ENCODE results near the gene FAU. TPM values are rescaled to one million over a fixed set of nuclear protein-coding genes. Genes with fewer than 3 reads are reported as not detected.

FAU gene
- total and polyA plus RNA-seq, 9 of the 15 experiments (the other 6 are each of a cell fraction or from before 2014, with no cell fraction given) = 433 to 1,827 (median 942) TPM

DNA sequence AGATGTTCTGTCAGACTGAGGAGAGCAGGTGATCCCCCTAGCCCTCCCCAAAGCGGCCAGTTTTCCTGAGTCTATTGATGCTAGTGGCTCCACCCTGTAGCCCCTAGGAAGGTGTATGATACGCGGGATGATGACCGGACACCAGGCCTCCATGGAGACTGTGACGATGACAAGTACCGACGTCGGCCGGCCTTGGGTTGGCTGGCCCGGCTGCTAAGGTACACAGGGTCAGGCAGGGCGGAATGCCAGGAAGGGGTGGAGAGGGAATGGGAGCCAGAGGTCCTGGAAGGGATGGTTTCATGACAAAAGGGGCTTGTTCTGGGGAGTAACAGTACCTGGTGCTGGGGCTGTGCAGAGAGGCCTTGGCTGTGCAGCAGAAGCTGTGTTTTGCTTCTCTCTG lies 34.7 kb downstream of the FAU start (continued):
- TF ChIP-seq ZNF384 (IDR thresholded peaks at IDR 0.05; ENCODE audit: low read depth, low read length) (no peak), CBX8 (IDR thresholded peaks at IDR 0.05; ENCODE audit: borderline replicate concordance, extremely low read depth, low read depth, low read length, poor library complexity, severe bottlenecking) (no peak), ELF4 (CRISPR knock-in tag; IDR thresholded peaks at IDR 0.05) (no peak), COPS2 (conservative IDR thresholded peaks at IDR 0.05) (no peak), ZFP30 (CRISPR knock-in tag; IDR thresholded peaks at IDR 0.05; ENCODE audit: borderline replicate concordance) (no peak), KDM5B (IDR thresholded peaks at IDR 0.05; ENCODE audit: insufficient replicate concordance, low read depth, low read length) (no peak), NFE2L1 (tag; IDR thresholded peaks at IDR 0.05; ENCODE audit: borderline replicate concordance, low read depth) (no peak)
- TF ChIP-seq, protein P1, sequence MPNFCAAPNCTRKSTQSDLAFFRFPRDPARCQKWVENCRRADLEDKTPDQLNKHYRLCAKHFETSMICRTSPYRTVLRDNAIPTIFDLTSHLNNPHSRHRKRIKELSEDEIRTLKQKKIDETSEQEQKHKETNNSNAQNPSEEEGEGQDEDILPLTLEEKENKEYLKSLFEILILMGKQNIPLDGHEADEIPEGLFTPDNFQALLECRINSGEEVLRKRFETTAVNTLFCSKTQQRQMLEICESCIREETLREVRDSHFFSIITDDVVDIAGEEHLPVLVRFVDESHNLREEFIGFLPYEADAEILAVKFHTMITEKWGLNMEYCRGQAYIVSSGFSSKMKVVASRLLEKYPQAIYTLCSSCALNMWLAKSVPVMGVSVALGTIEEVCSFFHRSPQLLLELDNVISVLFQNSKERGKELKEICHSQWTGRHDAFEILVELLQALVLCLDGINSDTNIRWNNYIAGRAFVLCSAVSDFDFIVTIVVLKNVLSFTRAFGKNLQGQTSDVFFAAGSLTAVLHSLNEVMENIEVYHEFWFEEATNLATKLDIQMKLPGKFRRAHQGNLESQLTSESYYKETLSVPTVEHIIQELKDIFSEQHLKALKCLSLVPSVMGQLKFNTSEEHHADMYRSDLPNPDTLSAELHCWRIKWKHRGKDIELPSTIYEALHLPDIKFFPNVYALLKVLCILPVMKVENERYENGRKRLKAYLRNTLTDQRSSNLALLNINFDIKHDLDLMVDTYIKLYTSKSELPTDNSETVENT (CRISPR knock-in tag; IDR thresholded peaks at IDR 0.05) = no peak
- TF ChIP-seq, protein P2, sequence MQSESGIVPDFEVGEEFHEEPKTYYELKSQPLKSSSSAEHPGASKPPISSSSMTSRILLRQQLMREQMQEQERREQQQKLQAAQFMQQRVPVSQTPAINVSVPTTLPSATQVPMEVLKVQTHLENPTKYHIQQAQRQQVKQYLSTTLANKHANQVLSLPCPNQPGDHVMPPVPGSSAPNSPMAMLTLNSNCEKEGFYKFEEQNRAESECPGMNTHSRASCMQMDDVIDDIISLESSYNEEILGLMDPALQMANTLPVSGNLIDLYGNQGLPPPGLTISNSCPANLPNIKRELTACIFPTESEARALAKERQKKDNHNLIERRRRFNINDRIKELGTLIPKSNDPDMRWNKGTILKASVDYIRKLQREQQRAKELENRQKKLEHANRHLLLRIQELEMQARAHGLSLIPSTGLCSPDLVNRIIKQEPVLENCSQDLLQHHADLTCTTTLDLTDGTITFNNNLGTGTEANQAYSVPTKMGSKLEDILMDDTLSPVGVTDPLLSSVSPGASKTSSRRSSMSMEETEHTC (IDR thresholded peaks at IDR 0.05) = no peak
